GM19351 (cell line): ENCODE results near the gene PALB2.

Experiments used
- ATAC-seq: cut with Tn5 transposase; IDR thresholded peaks from one replicate; pipeline ENCODE4 v1.9.1; 2021; ENCODE audit warnings: mild to moderate bottlenecking, moderate library complexity; ENCODE audit not compliant: unreplicated experiment

The PALB2 gene

GRCh38 chr16:23640931-23641765, at the start of gene PALB2, which contains the start of gene DCTN5:
TSS of gene PALB2 (minus strand) at chr16:23641310. CDS start at chr16:23641157, 153 bp downstream.
TSS of gene DCTN5 (plus strand) at chr16:23641466. CDS start at chr16:23641543, 77 bp downstream.
- peak; percentile 94 for ATAC-seq

- no peak for ATAC-seq
Observed at GRCh38 chr16:23689442-23690187, 48.5 kb upstream of the PALB2 start.

DNA sequence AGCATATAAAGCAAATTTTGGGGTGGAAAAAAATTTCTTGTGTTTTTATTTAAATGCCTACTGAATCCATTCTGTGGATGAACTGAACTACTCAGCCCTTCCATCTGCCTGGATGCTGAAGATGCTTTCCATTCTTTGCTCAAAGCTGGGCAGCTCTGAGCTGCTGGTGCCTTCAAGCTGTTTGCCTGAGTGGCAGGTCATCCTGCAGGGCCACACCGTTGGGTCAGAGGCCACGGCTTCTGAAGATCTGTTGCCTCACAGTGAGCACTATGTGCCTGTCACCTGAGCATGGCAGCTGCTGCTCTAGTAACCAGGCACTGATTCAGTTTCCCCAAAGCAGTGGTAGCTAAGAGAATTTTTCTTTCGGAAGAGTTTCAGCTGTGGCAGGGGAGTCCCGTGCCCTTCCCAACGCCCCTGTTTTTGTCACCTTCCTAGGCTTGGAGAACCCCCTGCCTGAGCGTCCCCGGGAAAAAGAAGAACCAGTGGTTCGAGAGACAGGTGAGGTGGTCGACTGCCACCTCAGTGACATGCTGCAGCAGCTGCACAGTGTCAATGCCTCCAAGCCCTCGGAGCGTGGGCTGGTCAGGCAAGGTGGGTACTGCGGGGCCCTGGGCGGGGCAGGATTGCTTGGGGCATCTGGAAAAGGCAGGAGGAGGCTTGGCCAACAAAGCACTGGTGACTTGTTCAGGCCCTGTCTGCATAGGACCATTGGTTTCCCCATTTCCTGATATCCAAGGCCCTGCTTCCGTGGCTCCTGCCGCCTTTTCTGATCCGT, 46.1 kb upstream of the PALB2 start:
- no peak for ATAC-seq

DNA sequence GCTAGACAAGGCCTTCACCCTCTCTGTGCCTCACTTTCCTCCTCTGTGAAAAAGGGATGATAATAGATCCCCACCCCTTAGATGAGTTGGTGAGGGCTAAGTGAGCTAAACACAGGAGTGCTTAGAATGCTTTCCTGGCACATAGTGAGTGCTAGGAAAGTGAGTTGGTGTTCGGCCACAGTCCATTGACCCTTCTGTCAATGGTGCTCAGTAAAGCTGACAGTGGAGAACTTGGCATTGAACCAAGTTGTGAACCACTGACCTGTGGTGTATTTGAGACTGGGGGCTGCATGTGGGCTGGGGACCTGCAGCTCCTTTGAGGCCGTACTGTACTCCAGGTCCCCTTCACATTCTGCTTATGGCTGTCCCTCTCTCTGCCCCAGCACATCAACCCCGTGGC, 42.4 kb upstream of the PALB2 start:
- ATAC-seq = no peak

DNA sequence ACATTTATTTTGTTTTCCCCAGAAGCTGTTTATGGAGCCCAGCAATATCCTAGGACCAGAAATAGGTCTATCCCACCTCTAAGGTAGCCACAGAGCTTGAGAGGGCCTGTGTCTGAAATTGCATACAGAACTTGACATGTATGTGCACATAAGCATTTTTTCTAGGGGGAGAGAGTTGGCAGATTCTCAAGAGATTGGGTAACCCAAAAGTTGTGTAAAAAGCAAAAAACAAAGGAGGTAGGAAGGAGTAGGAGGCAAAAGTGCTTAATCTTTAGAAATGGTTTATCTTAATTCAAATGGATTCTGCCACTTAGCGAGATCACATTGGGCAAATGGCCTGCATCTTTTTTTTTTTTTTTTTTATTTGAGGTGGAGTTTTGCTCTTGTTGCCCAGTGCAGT, 41.1 kb upstream of the PALB2 start:
- no peak for ATAC-seq

- no peak for ATAC-seq
Observed at GRCh38 chr16:23679986-23680336, 38.9 kb upstream of the PALB2 start.

DNA sequence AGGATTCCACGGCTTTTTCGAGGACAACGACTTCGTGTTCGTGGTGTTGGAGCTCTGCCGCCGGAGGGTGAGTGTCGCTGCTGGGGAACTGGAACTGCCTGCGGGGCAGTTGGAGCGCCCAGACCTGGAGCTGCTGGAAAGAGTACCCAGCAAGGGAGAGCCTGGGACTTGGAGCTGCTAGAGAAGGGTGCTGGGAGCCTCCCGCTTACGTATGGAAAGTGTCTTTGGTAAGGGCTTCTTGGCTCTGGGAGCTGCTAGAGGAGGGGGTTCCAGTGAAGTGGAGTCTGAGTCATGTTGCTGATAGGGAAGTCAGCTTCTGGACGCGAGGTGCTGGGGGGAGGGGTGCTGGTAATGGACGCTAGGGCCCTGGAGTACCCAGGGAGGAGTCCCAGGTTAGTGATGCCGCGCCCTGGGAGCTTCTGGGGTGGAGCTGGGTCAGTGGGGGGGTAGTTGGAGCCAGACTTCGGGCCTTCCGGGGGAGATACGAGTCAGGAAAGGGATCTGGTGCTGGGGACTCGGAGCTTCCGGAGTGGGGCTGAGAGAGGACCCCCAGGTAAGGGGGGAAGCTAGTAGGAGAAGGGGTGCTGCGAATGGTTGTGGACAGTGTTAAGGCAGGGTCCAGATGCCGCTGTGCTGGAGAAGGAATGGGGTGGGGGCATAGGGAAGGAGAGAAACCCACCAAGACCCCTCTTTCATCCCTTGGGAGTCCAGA, 38.3 kb upstream of the PALB2 start:
- ATAC-seq = no peak

DNA sequence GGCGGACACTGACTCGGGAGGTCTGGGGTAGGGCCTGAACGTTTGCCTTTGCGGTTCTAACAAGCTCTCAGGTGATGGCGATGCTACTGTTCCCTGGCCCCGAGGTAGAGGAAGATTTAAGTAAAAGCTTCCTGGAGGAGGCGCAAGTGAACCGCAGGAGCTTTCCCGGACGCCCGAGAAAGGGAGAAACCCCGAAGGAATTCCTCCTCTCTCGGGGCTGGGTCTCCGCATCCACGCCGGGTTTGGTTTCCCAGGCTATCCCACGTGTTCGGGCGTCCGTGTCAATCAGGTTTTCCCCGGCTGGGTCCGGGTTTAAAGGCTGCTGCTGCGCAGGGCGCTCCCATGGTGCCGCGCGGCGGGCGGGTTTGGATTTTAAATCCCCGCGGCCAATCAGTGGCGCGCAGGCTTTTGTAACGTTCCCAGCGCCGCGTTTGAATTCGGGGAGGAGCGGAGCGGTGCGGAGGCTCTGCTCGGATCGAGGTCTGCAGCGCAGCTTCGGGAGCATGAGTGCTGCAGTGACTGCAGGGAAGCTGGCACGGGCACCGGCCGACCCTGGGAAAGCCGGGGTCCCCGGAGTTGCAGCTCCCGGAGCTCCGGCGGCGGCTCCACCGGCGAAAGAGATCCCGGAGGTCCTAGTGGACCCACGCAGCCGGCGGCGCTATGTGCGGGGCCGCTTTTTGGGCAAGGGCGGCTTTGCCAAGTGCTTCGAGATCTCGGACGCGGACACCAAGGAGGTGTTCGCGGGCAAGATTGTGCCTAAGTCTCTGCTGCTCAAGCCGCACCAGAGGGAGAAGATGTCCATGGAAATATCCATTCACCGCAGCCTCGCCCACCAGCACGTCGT, 37.5 kb upstream of the PALB2 start, which contains the start of gene PLK1:
Gene PLK1 (plus strand): TSS at position 460 of the 844 bp plus-strand sequence. CDS start 44 bp downstream, at position 504.
- peak; percentile 92 for ATAC-seq

- ATAC-seq = no peak
Observed at GRCh38 chr16:23676924-23677480, 35.9 kb upstream of the PALB2 start.

DNA sequence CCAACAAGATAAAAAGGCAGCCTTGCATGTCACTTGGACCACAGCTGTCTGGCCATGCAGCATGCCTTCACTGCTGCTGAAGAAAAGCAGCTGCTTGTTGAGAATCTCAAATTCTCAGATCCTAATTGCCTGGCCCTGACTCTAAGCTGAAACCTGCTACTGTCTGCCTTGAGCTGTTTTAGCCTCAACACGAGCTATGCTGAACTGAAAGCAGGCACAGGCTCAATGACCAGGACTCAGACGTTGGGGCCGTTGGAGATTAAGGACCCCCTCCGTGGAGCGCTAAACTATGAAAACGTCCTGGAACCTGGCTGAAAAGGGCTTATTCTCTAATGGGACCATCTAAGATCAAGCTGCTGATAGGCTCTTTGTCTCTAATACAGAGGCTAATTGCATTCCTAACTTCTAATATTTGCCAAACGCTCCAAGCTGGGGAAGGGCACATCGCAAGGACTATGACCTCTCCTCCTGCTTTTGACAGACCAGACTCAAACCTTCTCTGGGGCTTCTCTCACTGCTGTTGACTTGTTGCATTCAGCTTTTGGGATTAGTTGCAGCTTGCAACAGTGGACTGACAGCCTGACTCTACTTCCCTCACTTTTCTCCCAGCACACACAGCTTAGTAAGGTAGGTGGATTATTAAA, 33.0 kb upstream of the PALB2 start:
- ATAC-seq = no peak

DNA sequence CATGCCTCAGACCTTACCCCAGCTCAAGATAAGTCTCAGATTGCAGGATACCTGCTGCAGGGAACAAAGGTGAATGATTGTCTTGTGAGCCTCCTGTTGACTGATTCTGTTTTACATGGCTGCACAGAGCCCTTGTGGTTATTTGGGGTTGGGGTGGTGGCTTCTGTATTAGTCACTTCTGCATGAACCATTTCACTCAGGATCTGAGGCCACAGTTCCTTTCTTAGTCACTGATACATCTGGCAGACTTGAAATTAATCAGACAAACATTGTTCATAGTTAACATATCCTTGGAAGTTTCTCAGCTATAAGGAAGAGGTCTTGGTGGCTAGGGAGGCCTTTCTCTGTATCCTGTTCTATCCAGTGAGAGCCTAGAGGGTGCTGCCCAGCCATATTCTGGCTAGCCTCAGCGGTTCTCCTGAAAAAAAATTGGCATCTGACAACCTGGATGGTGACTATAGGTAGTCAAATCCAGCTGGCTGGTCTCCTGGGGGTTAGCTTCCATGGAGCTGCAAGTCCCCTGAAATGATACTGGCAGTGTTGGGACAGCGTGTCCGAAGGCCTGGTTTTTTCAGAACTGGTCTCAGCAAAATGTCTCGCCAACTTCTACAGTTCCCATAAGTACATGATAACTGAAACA, 29.1 kb upstream of the PALB2 start:
- ATAC-seq = peak; percentile 99

DNA sequence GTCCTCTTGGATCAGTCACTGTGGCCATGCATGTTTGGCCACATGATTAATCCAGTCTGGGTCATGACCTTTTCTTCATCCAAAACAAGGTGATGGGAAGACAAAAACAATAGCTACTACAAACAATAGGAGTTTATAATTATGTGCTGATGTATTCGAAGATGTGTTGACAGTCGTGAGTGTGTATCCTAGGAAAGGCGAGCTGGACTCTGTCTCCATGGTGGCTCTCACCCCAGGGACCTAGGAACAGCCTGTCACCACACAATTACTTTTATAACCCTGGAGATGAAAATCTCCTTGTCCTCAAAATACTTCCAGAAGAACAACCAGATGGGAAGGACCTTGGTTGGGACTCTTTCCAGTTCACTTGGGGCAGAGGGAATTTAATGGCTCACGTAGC, 27.8 kb upstream of the PALB2 start:
- no peak for ATAC-seq

DNA sequence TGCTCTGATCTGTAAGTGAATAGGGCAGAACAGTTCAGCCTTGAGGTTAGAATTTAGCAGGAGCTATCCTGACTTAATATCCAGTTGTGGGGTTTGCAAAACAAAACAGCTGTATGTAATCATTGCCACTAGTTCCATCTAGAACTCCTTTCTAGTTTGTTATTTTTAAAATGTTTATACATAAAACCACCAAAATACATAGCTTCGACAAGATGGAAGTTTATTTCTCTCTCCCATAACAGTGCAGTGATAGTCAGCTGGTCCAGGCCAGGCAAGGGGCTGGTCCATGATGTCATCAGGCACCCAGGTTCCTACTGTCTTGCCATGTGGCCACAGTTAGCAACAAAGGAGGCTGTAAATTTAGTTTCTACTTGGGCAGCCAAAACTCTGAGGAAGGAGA, 27.1 kb upstream of the PALB2 start:
- ATAC-seq = no peak

- ATAC-seq = no peak
Observed at GRCh38 chr16:23667355-23667659, 26.2 kb upstream of the PALB2 start.

GRCh38 chr16:23666571-23667354, 25.7 kb upstream of the PALB2 start:
- no peak for ATAC-seq

- no peak for ATAC-seq
Observed at GRCh38 chr16:23663918-23664317, 22.8 kb upstream of the PALB2 start.

GRCh38 chr16:23651943-23652468, 10.9 kb upstream of the PALB2 start:
- peak; percentile 75 for ATAC-seq
